Measurements from ENCODE around the gene GSK3B. TPM values are rescaled to one million over a fixed set of nuclear protein-coding genes. Genes with fewer than 3 reads are reported as not detected.

Gene GSK3B
- total RNA-seq, 2 donors from 2014 or later, result 57.3 to 59.8 TPM

DNA sequence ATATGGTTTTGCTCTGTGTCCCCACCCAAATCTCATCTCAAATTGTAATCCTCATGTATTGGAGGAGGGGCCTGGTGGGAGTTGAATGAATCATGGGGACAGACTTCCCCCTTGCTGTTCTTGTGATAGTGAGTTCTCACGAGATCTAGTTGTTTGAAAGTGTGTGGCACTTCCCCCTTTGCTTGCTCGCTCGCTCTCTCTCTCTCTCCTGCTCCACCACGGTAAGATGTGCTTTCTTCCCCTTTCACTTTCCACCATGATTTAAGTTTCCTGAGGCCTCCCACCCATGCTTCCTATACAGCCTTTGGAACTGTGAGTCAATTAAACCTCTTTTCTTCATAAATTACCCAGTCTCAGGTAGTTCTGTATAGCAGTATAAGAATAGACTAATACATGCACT lies 60.7 kb downstream of the GSK3B start:
- Mint-ChIP-seq H3K9me3 (peaks cover 7% of the 10 kb centered on the region), H3K4me3 (no peak overlapping the region), H3K27ac (no peak overlapping the region), H3K27me3 (ENCODE audit: insufficient read depth) (no peaks in the 10 kb centered on the region), H3K4me1 (peaks cover 28% of the 10 kb centered on the region), H3K36me3 (ENCODE audit: low read depth) (peaks cover 16% of the 10 kb centered on the region)
- 98% methylated on average over 4 of the region's 4 CpGs; no CpG with 5 or more reads in 1 of the 2 experiments for WGBS, 2 experiments (ENCODE audit: insufficient coverage in 1 of 2, insufficient read length in 1 of 2)
- Histone ChIP-seq H3K27ac (ENCODE audit: low read depth, low read length) (no peak overlapping the region), H3K4me1 (ENCODE audit: control insufficient read depth, insufficient read depth, low read length) (peaks cover 3% of the 10 kb centered on the region), H3K36me3 (ENCODE audit: control insufficient read depth, insufficient read depth, low read length) (no peaks in the 10 kb centered on the region), H3K9me3 (ENCODE audit: control insufficient read depth, low read length) (peaks cover 22% of the 10 kb centered on the region), H3K9ac (ENCODE audit: extremely low read depth, low read length, poor library complexity, severe bottlenecking) (no peak overlapping the region), H3K27me3 (ENCODE audit: control insufficient read depth, insufficient read depth, low read length, poor library complexity, severe bottlenecking) (no peaks in the 10 kb centered on the region), H3K4me3 (ENCODE audit: low read length) (no peak overlapping the region)
- TF ChIP-seq, protein P1, sequence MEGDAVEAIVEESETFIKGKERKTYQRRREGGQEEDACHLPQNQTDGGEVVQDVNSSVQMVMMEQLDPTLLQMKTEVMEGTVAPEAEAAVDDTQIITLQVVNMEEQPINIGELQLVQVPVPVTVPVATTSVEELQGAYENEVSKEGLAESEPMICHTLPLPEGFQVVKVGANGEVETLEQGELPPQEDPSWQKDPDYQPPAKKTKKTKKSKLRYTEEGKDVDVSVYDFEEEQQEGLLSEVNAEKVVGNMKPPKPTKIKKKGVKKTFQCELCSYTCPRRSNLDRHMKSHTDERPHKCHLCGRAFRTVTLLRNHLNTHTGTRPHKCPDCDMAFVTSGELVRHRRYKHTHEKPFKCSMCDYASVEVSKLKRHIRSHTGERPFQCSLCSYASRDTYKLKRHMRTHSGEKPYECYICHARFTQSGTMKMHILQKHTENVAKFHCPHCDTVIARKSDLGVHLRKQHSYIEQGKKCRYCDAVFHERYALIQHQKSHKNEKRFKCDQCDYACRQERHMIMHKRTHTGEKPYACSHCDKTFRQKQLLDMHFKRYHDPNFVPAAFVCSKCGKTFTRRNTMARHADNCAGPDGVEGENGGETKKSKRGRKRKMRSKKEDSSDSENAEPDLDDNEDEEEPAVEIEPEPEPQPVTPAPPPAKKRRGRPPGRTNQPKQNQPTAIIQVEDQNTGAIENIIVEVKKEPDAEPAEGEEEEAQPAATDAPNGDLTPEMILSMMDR (conservative IDR thresholded peaks at IDR 0.05), result no peak
- no peak for DNase-seq

DNA sequence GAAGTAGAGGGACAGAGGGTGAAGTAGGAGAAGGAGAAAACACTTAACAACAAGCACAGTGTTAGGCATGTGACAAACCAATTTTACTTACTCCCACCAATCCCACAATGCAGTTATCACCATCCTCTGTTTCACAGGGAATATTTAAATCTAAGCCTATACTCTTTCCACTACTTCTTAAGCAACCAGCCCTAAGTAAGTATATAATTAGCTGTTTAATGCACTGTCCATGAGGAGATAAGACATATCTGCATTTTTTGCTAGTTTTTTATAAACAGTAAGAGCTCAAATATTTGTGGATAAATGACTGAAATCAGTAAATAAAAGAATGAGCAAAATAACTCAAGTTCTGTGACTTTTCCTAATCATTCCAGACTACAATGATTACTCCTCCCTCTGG lies 62.7 kb downstream of the GSK3B start:
- Histone ChIP-seq H3K9me3 (ENCODE audit: control insufficient read depth, low read length) (peaks cover 7% of the 10 kb centered on the region), H3K36me3 (ENCODE audit: control insufficient read depth, insufficient read depth, low read length) (no peaks in the 10 kb centered on the region), H3K4me1 (ENCODE audit: control insufficient read depth, insufficient read depth, low read length) (peaks cover 3% of the 10 kb centered on the region), H3K27me3 (ENCODE audit: control insufficient read depth, insufficient read depth, low read length, poor library complexity, severe bottlenecking) (no peaks in the 10 kb centered on the region), H3K27ac (ENCODE audit: low read depth, low read length) (no peak overlapping the region), H3K4me3 (ENCODE audit: low read length) (no peak overlapping the region), H3K9ac (ENCODE audit: extremely low read depth, low read length, poor library complexity, severe bottlenecking) (no peak overlapping the region)
- DNase-seq, result no peak
- Mint-ChIP-seq H3K36me3 (ENCODE audit: low read depth) (peaks cover 9% of the 10 kb centered on the region), H3K27me3 (ENCODE audit: insufficient read depth) (no peaks in the 10 kb centered on the region), H3K27ac (no peak overlapping the region), H3K4me3 (no peak overlapping the region), H3K9me3 (no peaks in the 10 kb centered on the region), H3K4me1 (peaks cover 36% of the 10 kb centered on the region)
- TF ChIP-seq, protein P1 (conservative IDR thresholded peaks at IDR 0.05), result no peak

DNA sequence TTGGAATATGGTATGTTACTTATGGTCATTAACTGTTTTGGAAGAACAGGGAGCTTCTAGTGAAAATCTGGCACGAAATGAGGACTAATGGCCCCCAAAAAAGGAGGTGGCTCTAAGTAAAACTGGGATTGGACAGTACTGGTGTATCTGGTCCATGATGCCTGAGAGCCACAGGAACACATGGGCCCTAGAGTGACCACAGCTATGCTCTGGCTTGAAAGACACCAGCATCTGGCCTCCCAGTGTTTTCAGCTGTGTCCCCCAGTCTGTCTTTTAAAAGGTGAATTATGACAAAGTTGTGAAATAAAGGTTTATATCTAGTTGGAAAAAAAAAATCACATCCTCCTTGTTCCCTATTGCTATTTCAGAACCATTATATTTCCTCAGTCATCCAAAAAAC lies 64.5 kb downstream of the GSK3B start:
- Mint-ChIP-seq H3K27ac (no peak overlapping the region), H3K9me3 (no peaks in the 10 kb centered on the region), H3K4me3 (no peak overlapping the region), H3K27me3 (ENCODE audit: insufficient read depth) (no peaks in the 10 kb centered on the region), H3K4me1 (peaks cover 45% of the 10 kb centered on the region), H3K36me3 (ENCODE audit: low read depth) (peaks cover 12% of the 10 kb centered on the region)
- H3K4me1 ChIP-seq (ENCODE audit: control insufficient read depth, insufficient read depth, low read length), result peaks cover 3% of the 10 kb centered on the region
- H3K4me3 ChIP-seq (ENCODE audit: low read length), result no peak overlapping the region
- TF ChIP-seq, protein P1 (conservative IDR thresholded peaks at IDR 0.05), result no peak
- WGBS, 2 experiments (ENCODE audit: insufficient coverage in 1 of 2, insufficient read length in 1 of 2), result 93 to 100% methylated on average over 1 of the region's 1 CpG
- no peaks in the 10 kb centered on the region for H3K27me3 ChIP-seq (ENCODE audit: control insufficient read depth, insufficient read depth, low read length, poor library complexity, severe bottlenecking)
- no peak overlapping the region for H3K27ac ChIP-seq (ENCODE audit: low read depth, low read length)
- H3K9me3 ChIP-seq (ENCODE audit: control insufficient read depth, low read length), result no peaks in the 10 kb centered on the region
- DNase-seq, result no peak
- peaks cover 5% of the 10 kb centered on the region for H3K36me3 ChIP-seq (ENCODE audit: control insufficient read depth, insufficient read depth, low read length)
- no peak overlapping the region for H3K9ac ChIP-seq (ENCODE audit: extremely low read depth, low read length, poor library complexity, severe bottlenecking)
